CD4-positive, alpha-beta T cell treated with Interleukin-21 for 1 hour (primary cell): Measurements from ENCODE around the gene POLE2.

ENCODE experiments used
- DNase-seq: peaks from one replicate; pipeline ENCODE4 v3.0.0-alpha.2; 2020

POLE2 gene

GRCh38 chr14:49617852-49618519, 70.0 kb downstream of the POLE2 start:
- no peak for DNase-seq

DNA sequence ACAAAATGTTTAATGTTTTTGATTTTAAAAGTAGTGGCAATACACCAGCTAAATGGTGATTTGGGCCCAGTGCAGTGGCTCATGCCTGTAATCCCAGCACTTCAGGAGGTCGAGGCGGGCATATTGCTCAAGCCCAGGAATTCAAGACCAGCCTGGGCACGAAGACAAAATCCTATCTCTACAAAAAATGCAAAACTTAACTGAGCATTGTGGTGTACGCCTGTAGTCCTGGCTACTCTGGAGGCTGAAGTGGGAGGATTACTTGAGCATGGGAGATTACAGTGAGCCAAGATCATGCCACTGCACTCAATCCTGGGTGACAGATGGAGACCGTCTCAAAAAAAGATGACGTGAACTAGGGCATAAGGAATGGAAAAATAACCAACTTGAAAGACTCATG, 72.2 kb downstream of the POLE2 start:
- DNase-seq = no peak

- no peak for DNase-seq
These were observed 73.8 kb downstream of the POLE2 start for GRCh38 chr14:49614196-49614595.

DNA sequence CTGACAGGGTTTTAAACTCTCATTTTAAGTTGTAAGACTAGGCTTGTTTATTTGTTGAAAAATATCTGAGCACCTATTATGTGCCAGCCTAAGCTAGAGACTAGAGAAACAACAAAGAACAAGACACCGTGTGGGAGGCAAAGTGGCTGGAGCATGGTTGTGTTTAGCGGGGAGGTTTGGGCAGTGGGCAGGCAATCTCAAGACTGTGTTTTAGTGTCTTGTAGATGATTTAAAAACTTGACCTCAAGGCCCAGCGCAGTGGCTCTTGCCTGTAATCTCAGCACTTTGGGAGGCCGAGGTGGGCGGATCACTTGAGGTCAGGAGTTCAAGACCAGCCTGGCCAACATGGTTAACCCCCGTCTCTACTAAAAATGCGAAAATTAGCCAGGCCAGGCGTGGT, 75.3 kb downstream of the POLE2 start:
- no peak for DNase-seq

GRCh38 chr14:49612251-49612650, 75.8 kb downstream of the POLE2 start:
- DNase-seq = no peak

- no peak for DNase-seq
These were observed 80.4 kb downstream of the POLE2 start for GRCh38 chr14:49607583-49607982.

DNA sequence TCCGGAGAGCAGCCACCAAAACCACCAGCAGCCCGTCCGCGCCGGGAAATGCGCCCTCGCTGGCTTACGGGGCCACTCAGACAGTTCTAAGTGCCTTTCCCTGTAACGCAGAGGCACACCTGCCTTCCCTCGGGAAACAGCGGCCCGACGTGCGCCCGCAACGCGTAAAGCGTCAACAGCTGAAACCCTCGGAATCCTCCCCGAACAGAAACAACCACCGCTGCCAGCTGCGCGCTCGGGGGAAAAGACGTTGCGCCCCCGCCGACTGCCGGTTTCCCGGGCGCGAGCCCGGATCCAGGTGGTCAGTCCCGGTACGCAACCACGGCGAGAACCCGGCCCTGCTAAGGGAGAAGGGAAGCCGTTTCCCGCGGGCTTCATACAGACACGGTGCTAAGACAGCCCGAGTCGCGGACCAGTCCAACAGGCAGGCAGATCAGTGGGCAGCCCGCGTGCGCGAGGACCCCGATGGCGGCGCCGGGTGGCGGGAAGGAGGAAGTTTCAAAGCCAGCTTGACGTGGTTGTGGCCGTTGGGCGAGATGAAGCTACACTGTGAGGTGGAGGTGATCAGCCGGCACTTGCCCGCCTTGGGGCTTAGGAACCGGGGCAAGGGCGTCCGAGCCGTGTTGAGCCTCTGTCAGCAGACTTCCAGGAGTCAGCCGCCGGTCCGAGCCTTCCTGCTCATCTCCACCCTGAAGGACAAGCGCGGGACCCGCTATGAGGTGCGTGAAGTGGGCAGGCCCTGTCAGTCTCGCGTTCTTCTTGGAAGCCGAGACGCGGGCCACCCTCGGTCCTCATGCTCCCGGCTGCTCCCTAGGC, 89.3 kb downstream of the POLE2 start, which contains the start of gene LRR1:
Gene LRR1 (plus strand): TSS at position 456 of the 816 bp plus-strand sequence. CDS start 81 bp downstream, at position 537.
- peak; percentile 87 for DNase-seq

DNA sequence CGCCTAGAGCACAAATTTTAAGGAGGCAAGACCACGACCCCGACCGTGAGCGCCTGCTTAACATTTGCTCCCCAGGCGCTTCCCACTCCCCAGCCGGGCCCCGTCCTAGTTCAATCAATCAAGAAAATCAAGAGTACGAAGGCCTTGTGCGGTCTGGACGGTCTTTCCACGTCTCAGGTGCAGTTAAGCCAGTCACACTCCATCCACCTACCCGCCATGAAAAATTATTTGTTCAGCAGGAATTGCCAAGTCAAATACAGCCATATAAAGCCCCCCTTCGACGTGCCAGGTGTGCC, 89.9 kb downstream of the POLE2 start:
- no peak for DNase-seq

DNA sequence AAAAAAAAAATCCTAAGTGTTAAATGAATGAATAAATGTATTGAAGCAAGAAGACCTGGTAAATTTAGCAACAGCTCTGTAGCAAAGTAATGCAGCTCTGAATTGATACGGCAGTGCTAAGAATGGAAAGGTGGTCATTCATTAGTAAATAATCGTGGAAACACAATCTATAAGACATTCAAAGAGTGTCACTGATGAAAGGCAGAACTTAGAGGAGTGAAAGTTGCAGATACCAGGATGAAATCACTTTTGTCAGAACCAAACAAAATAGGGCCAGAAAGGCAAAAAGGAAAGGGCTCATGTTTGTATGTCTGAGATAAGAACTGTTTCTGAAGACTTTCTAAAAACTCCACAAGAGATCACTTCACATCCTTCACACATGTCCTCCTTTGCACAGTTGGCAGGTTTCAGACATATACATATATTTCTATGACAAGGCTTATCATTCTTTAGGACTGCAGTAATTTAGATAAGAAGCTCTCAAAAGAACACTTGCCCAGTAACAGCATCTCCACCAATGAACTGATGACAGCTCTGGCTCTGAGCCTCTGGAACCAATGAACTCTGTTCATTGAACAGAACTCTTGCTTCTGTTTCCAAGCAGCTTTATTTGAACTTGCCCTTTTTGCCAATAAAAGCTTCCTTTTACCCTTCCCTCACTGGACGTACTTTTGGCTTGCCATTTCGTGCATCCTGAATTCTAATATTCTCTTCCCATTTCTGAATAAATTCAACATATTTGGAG, 93.5 kb downstream of the POLE2 start:
- no peak for DNase-seq
